Gastroesophageal sphincter (tissue), 4 donors: ENCODE results near the gene RANBP3. TPM values are rescaled to one million over a fixed set of nuclear protein-coding genes. Genes with fewer than 3 reads are reported as not detected.

Experiments used
- ATAC-seq: fragments of 150-250 bp; one replicate; pipeline ENCODE4 v1.9.1; 2016; ENCODE audit warnings: mild to moderate bottlenecking, moderate library complexity
- H3K27ac ChIP-seq, 4 donors: fragments of 200-600 bp; sonication (generic) in 3 of 4; 1 replicate in 3 of 4; 2 replicates in 1 of 4; pipeline ENCODE4 v1.5.1; 2016 to 2019
- H3K27me3 ChIP-seq: fragments of 200-600 bp; sonication (generic); one replicate; pipeline ENCODE4 v1.5.1; 2019
- H3K36me3 ChIP-seq, 2 donors: fragments of 200-600 bp; sonication (generic); one replicate each; pipeline ENCODE4 v1.5.1; 2019; ENCODE audit warnings: control low read depth in 1 of 2
- H3K4me1 ChIP-seq, 3 donors: fragments of 200-600 bp; sonication (generic); 1 replicate in 2 of 3; 2 replicates in 1 of 3; pipeline ENCODE4 v1.5.1; 2016 to 2019; ENCODE audit warnings: control low read depth in 2 of 3
- H3K4me3 ChIP-seq, 2 donors: fragments of 200-600 bp; sonication (generic); one replicate each; pipeline ENCODE4 v1.5.1; 2019; ENCODE audit warnings: mild to moderate bottlenecking in 1 of 2, moderate library complexity in 1 of 2
- H3K9me3 ChIP-seq, 3 donors: fragments of 200-600 bp; sonication (generic); one replicate each; pipeline ENCODE4 v1.5.1; 2017 to 2019; ENCODE audit warnings: control low read depth in 2 of 3
- EP300 ChIP-seq: sonication (generic); formaldehyde crosslinking; IDR thresholded peaks from one replicate; pipeline ENCODE4 v1.6.1; 2017; ENCODE audit warnings: antibody characterized with exemption, mild to moderate bottlenecking
- POLR2A ChIP-seq, 2 donors: fragments of 450-650 bp; IDR thresholded peaks; one replicate each; pipeline ENCODE4 v1.6.1; 2017; ENCODE audit warnings: antibody characterized with exemption in 2 of 2, mild to moderate bottlenecking in 2 of 2, moderate library complexity in 1 of 2
- POLR2AphosphoS5 ChIP-seq: sonication (generic); formaldehyde crosslinking; IDR thresholded peaks from one replicate; pipeline ENCODE4 v1.6.1; 2017; ENCODE audit warnings: antibody characterized with exemption
- WGBS, 2 donors: methylation state at CpG; one replicate each; pipeline ENCODE4 v1.1.5; 2018; ENCODE audit warnings: low coverage in 1 of 2; 5-methylcytosine and 5-hydroxymethylcytosine counted together
- total RNA-seq, 4 donors: library from RNA; depleted of rRNA; stranded (reverse); fragments of >200 nt; gene quantifications; one replicate each; pipeline ENCODE4 v1.1.0, GENCODE V29; 2016
- TF ChIP-seq, protein P1 (sequence below), 4 experiments: fragments of 200-600 bp in 2 of 4; fragments of 450-650 bp in 2 of 4; sonication (generic) in 1 of 4; IDR thresholded peaks; one replicate each; pipeline ENCODE4 v1.5.1; 2017 to 2019; ENCODE audit warnings: antibody characterized with exemption in 4 of 4, mild to moderate bottlenecking in 2 of 4, moderate library complexity in 2 of 4

The RANBP3 gene
- total RNA-seq, 4 donors from 2014 or later = 87.0 to 125 (median 104) TPM

DNA sequence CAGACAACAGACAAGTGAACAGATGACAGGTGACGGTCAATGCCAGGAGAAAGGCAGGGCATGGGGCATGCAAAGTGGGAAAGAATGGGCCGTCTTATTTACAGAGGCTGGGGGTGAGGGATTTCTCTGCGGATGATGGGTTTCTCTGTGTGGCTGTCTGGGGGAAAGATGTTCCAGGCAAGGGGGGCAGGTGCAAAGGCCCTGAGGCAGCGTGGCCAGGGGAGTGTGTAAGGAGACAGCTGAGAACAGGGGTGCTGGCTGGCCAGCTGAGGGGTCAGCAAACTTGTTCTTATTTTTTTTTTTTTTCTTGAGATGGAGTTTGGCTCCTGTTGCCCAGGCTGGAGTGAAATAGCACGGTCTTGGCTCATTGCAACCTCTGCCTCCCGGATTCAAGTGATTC lies 21.8 kb upstream of the RANBP3 start:
- ATAC-seq = no peak
- TF ChIP-seq EP300 (no peak), POLR2AphosphoS5 (no peak), POLR2A (IDR thresholded peaks at IDR 0.05) (no peak)
- TF ChIP-seq, protein P1, sequence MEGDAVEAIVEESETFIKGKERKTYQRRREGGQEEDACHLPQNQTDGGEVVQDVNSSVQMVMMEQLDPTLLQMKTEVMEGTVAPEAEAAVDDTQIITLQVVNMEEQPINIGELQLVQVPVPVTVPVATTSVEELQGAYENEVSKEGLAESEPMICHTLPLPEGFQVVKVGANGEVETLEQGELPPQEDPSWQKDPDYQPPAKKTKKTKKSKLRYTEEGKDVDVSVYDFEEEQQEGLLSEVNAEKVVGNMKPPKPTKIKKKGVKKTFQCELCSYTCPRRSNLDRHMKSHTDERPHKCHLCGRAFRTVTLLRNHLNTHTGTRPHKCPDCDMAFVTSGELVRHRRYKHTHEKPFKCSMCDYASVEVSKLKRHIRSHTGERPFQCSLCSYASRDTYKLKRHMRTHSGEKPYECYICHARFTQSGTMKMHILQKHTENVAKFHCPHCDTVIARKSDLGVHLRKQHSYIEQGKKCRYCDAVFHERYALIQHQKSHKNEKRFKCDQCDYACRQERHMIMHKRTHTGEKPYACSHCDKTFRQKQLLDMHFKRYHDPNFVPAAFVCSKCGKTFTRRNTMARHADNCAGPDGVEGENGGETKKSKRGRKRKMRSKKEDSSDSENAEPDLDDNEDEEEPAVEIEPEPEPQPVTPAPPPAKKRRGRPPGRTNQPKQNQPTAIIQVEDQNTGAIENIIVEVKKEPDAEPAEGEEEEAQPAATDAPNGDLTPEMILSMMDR (IDR thresholded peaks at IDR 0.05) = no peak
- Histone ChIP-seq H3K4me1 (peaks cover 0 to 3% (median 0%) of the 10 kb centered on the region in 3 donors), H3K27ac (no peak overlapping the region), H3K27me3 (no peaks in the 10 kb centered on the region), H3K36me3 (peaks cover 0 to 98% of the 10 kb centered on the region in 2 donors), H3K4me3 (no peak overlapping the region), H3K9me3 (no peaks in the 10 kb centered on the region)
- 83 to 94% methylated on average over 1 to 6 of the region's 6 CpGs for WGBS, 2 donors

DNA sequence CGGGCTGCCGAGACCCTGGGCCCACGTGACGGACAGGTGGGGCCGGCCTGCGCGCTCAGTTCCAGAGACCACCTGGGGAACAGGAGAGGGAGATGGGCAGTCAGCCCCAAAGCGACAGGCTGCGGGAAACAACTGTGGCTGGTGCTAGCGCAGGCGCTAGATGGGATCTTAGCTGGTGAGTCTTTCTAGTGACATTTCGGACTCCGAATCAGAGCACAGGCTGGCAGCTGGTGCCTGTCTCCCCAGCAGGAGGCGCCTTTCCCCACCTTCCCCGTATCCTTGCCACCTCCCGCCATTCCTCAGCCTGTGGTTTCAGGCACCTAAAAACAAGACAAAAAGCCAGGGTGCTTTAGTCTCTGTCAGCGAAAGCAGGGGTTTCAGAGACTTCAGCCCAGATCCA lies 19.4 kb upstream of the RANBP3 start:
- no peaks in the 10 kb centered on the region for H3K9me3 ChIP-seq
- TF ChIP-seq EP300 (no peak), POLR2A (IDR thresholded peaks at IDR 0.05) (no peak), POLR2AphosphoS5 (no peak)
- TF ChIP-seq, protein P1 (IDR thresholded peaks at IDR 0.05) = no peak
- ATAC-seq = no peak
- H3K4me3 ChIP-seq = no peak overlapping the region
- WGBS, 2 donors = 77% methylated on average over 6 of the region's 17 CpGs; no CpG with 5 or more reads in 1 of the 2 donors
- peaks cover 0 to 25% (median 12%) of the 10 kb centered on the region in 3 donors for H3K4me1 ChIP-seq
- H3K27me3 ChIP-seq = no peaks in the 10 kb centered on the region
- peaks cover 0 to 76% of the 10 kb centered on the region in 2 donors for H3K36me3 ChIP-seq
- no peak overlapping the region for H3K27ac ChIP-seq

DNA sequence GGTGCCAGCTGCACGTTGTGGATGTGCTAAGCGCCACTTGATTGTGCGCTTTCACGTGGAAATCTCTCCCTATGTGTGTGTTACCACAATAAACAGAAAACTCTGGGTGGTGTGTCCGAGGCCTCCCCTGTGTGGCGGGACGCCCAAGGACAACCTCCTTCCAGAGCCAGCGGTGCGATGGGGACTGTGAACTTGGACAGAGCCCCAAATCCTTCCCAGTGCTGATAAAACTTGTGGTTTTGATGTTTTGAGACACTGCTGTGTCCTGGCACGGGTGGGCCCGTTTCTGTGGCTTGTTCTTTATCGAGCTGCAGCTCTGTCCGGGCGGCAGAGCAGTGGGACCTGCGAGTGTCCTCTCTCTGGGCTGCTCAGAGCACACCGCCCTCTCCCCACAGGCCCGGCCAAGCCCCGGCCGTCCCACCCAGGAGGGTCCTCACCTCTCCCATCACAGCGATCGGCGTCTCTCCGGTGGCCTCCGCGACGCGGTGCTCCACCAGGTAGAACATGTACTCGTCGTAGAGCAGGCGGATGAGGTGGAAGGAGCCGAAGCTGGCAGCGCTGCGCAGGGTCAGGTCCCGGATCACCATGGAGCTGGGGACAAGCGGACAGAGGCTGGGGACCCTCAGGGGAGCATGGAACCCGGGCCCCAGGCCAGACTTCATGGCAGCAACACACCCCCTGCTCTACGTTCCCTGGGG lies 18.8 kb upstream of the RANBP3 start:
- H3K27me3 ChIP-seq = no peaks in the 10 kb centered on the region
- WGBS, 2 donors = 87 to 89% methylated on average over 3 to 5 of the region's 37 CpGs
- ATAC-seq = no peak
- H3K27ac ChIP-seq = no peak overlapping the region
- H3K36me3 ChIP-seq = peaks cover 0 to 75% of the 10 kb centered on the region in 2 donors
- H3K4me3 ChIP-seq = no peak overlapping the region
- TF ChIP-seq POLR2A (IDR thresholded peaks at IDR 0.05) (no peak), POLR2AphosphoS5 (no peak), EP300 (no peak)
- TF ChIP-seq, protein P1 (IDR thresholded peaks at IDR 0.05) = no peak
- no peaks in the 10 kb centered on the region for H3K9me3 ChIP-seq
- H3K4me1 ChIP-seq = peaks cover 0 to 25% (median 12%) of the 10 kb centered on the region in 3 donors

DNA sequence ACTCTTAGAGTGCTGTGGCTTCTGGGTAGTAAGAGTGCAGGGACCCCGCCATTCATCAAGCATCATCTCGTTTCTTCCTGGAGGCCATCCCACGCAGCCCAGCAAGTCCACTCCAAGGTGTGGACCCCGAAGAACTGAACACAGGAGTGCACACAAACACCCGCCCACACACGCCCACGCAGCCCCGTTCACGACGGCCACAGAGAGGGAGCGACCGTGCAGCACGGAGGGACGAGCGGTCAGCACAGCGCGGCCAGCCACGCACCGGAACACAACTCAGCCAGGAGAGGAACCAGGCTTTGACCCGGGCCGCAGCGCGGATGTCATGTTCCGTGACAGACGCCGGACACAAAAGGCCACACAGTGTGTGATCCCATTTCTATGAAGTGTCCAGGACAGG lies 18.2 kb upstream of the RANBP3 start:
- Histone ChIP-seq H3K4me1 (peaks cover 0 to 25% (median 12%) of the 10 kb centered on the region in 3 donors), H3K4me3 (no peak overlapping the region), H3K36me3 (peaks cover 0 to 72% of the 10 kb centered on the region in 2 donors), H3K27me3 (no peaks in the 10 kb centered on the region), H3K9me3 (no peaks in the 10 kb centered on the region), H3K27ac (no peak overlapping the region)
- no peak for ATAC-seq
- WGBS, 2 donors = 100% methylated on average over 2 of the region's 26 CpGs; no CpG with 5 or more reads in 1 of the 2 donors
- no peak for TF ChIP-seq EP300
- TF ChIP-seq POLR2AphosphoS5 = no peak
- TF ChIP-seq, protein P1 (IDR thresholded peaks at IDR 0.05) = no peak

DNA sequence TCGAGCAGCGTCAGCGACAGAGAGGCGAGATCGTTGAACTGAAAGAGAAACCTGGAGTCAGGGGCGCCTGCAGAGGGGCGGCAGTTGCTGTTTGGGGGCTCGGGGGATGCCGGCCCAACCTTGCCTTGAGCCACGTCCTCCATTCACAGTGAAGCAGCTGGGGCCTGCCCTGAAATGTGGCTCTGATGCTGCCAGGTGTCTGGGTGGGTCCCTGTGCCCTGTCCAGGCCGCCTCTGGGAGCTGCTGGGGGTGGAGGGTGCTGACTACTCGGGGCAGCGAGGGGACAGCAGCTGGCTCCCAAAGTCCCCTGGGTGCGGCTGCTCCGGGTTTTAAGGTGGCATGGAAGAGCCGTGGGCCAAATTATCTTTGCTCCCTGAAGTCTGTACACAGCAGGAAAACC lies 17.7 kb upstream of the RANBP3 start:
- Histone ChIP-seq H3K9me3 (no peaks in the 10 kb centered on the region), H3K27me3 (no peaks in the 10 kb centered on the region), H3K36me3 (peaks cover 0 to 67% of the 10 kb centered on the region in 2 donors), H3K4me1 (peaks cover 0 to 26% (median 12%) of the 10 kb centered on the region in 3 donors), H3K27ac (no peak overlapping the region), H3K4me3 (no peak overlapping the region)
- no peak for TF ChIP-seq POLR2AphosphoS5
- no peak for TF ChIP-seq EP300
- TF ChIP-seq POLR2A (IDR thresholded peaks at IDR 0.05) = no peak
- TF ChIP-seq, protein P1 (IDR thresholded peaks at IDR 0.05) = no peak
- no peak for ATAC-seq
- 80% methylated on average over 2 of the region's 16 CpGs; no CpG with 5 or more reads in 1 of the 2 donors for WGBS, 2 donors
